HepG2 (cell line): ENCODE results near the gene BRMS1. TPM values are rescaled to one million over a fixed set of nuclear protein-coding genes. Genes with fewer than 3 reads are reported as not detected.

Source experiments
- JDP2 ChIP-seq: sonication (generic); formaldehyde crosslinking; IDR thresholded peaks from 2 replicates; pipeline ENCODE4 v1.8.1; 2022; ENCODE audit warnings: missing genetic modification reagents, borderline replicate concordance
- JUND ChIP-seq: sonication (generic); formaldehyde crosslinking; IDR thresholded peaks from 2 replicates; pipeline ENCODE4 v1.8.0; 2022; ENCODE audit warnings: mild to moderate bottlenecking, missing genetic modification reagents
- MBD4 ChIP-seq: IDR thresholded peaks from 2 replicates; pipeline ENCODE4 v1.6.1; 2012; ENCODE audit warnings: low read length, inconsistent platforms, borderline replicate concordance
- POLR2A ChIP-seq, 2 experiments: IDR thresholded peaks; 2 replicates each; pipeline ENCODE4 v1.6.1; 2011; ENCODE audit warnings: low read depth in 2 of 2, low read length in 2 of 2, mild to moderate bottlenecking in 1 of 2, moderate library complexity in 1 of 2; ENCODE audit not compliant: insufficient read depth in 1 of 2
- TBP ChIP-seq: sonication (generic); formaldehyde crosslinking; IDR thresholded peaks from 2 replicates; pipeline ENCODE4 v1.5.0; 2020; ENCODE audit warnings: missing genetic modification reagents
- ZFP82 ChIP-seq: sonication (generic); formaldehyde crosslinking; IDR thresholded peaks from 2 replicates; pipeline ENCODE4 v1.5.1; 2020; ENCODE audit warnings: mild to moderate bottlenecking, missing genetic modification reagents, borderline replicate concordance
- ZNF180 ChIP-seq: sonication (generic); formaldehyde crosslinking; IDR thresholded peaks from 2 replicates; pipeline ENCODE4 v1.4.0; 2020; ENCODE audit warnings: low read depth, missing genetic modification reagents, borderline replicate concordance
- ZNF292 ChIP-seq: sonication (generic); formaldehyde crosslinking; IDR thresholded peaks from 2 replicates; pipeline ENCODE4 v1.8.1; 2022; ENCODE audit warnings: mild to moderate bottlenecking, low read depth, missing genetic modification reagents, borderline replicate concordance
- ZNF350 ChIP-seq: sonication (generic); formaldehyde crosslinking; IDR thresholded peaks from 2 replicates; pipeline ENCODE4 v1.4.0; 2020; ENCODE audit warnings: mild to moderate bottlenecking, low read depth, missing genetic modification reagents, borderline replicate concordance
- ZNF460 ChIP-seq: sonication (generic); formaldehyde crosslinking; IDR thresholded peaks from 2 replicates; pipeline ENCODE4 v1.5.1; 2020; ENCODE audit warnings: missing genetic modification reagents, mild to moderate bottlenecking, borderline replicate concordance
- ZNF674 ChIP-seq: sonication (generic); formaldehyde crosslinking; IDR thresholded peaks from 2 replicates; pipeline ENCODE4 v1.5.0; 2020; ENCODE audit warnings: low read depth, mild to moderate bottlenecking, missing genetic modification reagents
- ZNF839 ChIP-seq: sonication (generic); formaldehyde crosslinking; IDR thresholded peaks from 2 replicates; pipeline ENCODE4 v1.4.0; 2020; ENCODE audit warnings: missing genetic modification reagents, mild to moderate bottlenecking, borderline replicate concordance
- polyA plus RNA-seq, 8 experiments: library from polyadenylated mRNA; depleted of rRNA in 3 of 8; stranded (reverse) in 7 of 8; unstranded in 1 of 8; fragments of >200 nt; fragmentation: Illumina TruSeq in 4 of 8; extraction: Trizol in 4 of 8; gene quantifications; 2 replicates each; pipeline versions ENCODE4 v1.2.1 to v1.2.3, GENCODE V29; 2011 to 2016; ENCODE audit warnings: low read depth in 4 of 8, missing spikeins in 1 of 8, mixed read lengths in 1 of 8; ENCODE audit not compliant: insufficient read depth in 1 of 8
- total RNA-seq, 5 experiments: library from RNA; depleted of rRNA; stranded (reverse); fragments of >200 nt; fragmentation: Illumina TruSeq; extraction: Trizol; gene quantifications; 2 replicates each; pipeline ENCODE4 v1.2.3, GENCODE V29; 2016; ENCODE audit warnings: low read depth in 1 of 5
- TF ChIP-seq, protein P1 (sequence below): sonication (generic); formaldehyde crosslinking; IDR thresholded peaks from 2 replicates; pipeline ENCODE4 v1.4.0; 2020; ENCODE audit warnings: missing genetic modification reagents, borderline replicate concordance
- TF ChIP-seq, protein P2 (sequence below): sonication (generic); formaldehyde crosslinking; IDR thresholded peaks from 2 replicates; pipeline ENCODE4 v1.4.0; 2020; ENCODE audit warnings: missing genetic modification reagents, borderline replicate concordance
- TF ChIP-seq, protein P3 (sequence below): sonication (generic); formaldehyde crosslinking; IDR thresholded peaks from 2 replicates; pipeline ENCODE4 v1.9.0; 2022; ENCODE audit warnings: missing genetic modification reagents, mild to moderate bottlenecking, borderline replicate concordance
- TF ChIP-seq, protein P4 (sequence below): sonication (generic); formaldehyde crosslinking; IDR thresholded peaks from 2 replicates; pipeline ENCODE4 v1.5.0; 2020; ENCODE audit warnings: missing genetic modification reagents
- TF ChIP-seq, protein P5 (sequence below): sonication (generic); formaldehyde crosslinking; IDR thresholded peaks from 2 replicates; pipeline ENCODE4 v1.8.0; 2022; ENCODE audit warnings: mild to moderate bottlenecking, missing genetic modification reagents, moderate library complexity

Gene BRMS1
- total and polyA plus RNA-seq, 2 of the 13 experiments (the other 11 are each of a cell fraction or from before 2014, with no cell fraction given), result 15.8 to 55.7 TPM

DNA sequence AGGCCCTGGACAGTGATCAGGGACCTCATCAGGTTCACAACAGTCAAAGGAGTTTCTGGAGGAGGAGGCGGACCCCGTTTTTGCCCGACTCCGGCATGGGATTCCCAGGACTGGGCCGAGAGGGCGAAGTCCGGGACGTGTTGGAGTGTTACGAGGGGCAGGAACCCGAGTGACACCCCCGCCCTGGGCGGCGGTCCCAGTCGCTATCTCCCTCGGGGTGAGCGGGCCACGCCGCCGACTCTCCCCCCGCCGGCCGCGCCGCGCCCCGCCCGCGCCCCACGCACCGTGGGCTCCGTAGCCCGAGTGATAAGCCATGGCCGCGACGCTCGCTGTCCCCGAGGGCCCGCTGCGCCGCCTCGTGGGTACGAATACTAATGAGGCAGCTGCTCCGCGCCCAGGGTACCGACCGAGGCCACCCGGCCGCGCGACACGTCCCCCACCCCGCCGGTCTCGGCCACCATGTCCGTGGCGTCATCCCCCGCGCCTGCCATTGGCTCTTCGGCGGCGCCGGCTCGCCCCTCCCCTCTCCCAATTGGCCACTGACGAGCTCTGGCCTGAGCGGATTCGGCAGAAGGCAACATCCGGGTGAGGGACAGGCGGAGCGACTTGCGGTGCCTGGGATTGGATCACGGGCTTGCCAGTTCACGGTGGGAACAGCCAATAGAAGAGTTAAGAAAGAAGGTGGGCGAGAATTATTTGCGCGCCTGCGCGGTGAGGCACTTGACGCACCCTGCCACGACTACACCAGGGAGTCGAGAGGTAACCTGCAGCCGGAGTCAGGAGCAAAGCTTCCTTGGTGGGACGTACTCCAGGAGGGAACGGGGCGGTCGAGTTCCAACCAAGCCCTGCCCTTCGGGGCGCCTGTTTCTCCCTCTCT, 56.0 kb downstream of the BRMS1 start, which contains the start of gene YIF1A (continued):
- TF ChIP-seq, protein P1, sequence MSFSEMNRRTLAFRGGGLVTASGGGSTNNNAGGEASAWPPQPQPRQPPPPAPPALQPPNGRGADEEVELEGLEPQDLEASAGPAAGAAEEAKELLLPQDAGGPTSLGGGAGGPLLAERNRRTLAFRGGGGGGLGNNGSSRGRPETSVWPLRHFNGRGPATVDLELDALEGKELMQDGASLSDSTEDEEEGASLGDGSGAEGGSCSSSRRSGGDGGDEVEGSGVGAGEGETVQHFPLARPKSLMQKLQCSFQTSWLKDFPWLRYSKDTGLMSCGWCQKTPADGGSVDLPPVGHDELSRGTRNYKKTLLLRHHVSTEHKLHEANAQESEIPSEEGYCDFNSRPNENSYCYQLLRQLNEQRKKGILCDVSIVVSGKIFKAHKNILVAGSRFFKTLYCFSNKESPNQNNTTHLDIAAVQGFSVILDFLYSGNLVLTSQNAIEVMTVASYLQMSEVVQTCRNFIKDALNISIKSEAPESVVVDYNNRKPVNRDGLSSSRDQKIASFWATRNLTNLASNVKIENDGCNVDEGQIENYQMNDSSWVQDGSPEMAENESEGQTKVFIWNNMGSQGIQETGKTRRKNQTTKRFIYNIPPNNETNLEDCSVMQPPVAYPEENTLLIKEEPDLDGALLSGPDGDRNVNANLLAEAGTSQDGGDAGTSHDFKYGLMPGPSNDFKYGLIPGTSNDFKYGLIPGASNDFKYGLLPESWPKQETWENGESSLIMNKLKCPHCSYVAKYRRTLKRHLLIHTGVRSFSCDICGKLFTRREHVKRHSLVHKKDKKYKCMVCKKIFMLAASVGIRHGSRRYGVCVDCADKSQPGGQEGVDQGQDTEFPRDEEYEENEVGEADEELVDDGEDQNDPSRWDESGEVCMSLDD, result peak; percentile 34; the same call in 1 of the 2 replicates
- TF ChIP-seq ZNF460 (CRISPR knock-in tag) (no peak), POLR2A (IDR thresholded peaks at IDR 0.05; ENCODE audit: insufficient read depth in 1 of 2, low read depth in 2 of 2, low read length in 2 of 2) (peak in 1 of 2 experiments; percentile 93; a peak in 2 of 4 replicates), ZNF292 (CRISPR knock-in tag) (no peak; the same call in 1 of the 2 replicates), ZNF839 (no peak), ZNF180 (no peak), JDP2 (CRISPR knock-in tag) (no peak), ZNF350 (CRISPR knock-in tag) (0 out of 2 replicates have a peak, but pooled peaks have one; percentile 80), ZNF674 (CRISPR knock-in tag) (no peak), MBD4 (no peak), ZFP82 (CRISPR knock-in tag) (no peak), JUND (CRISPR knock-in tag) (peak; percentile 52; the same call in 1 of the 2 replicates), TBP (CRISPR knock-in tag) (no peak)
- TF ChIP-seq, protein P2, sequence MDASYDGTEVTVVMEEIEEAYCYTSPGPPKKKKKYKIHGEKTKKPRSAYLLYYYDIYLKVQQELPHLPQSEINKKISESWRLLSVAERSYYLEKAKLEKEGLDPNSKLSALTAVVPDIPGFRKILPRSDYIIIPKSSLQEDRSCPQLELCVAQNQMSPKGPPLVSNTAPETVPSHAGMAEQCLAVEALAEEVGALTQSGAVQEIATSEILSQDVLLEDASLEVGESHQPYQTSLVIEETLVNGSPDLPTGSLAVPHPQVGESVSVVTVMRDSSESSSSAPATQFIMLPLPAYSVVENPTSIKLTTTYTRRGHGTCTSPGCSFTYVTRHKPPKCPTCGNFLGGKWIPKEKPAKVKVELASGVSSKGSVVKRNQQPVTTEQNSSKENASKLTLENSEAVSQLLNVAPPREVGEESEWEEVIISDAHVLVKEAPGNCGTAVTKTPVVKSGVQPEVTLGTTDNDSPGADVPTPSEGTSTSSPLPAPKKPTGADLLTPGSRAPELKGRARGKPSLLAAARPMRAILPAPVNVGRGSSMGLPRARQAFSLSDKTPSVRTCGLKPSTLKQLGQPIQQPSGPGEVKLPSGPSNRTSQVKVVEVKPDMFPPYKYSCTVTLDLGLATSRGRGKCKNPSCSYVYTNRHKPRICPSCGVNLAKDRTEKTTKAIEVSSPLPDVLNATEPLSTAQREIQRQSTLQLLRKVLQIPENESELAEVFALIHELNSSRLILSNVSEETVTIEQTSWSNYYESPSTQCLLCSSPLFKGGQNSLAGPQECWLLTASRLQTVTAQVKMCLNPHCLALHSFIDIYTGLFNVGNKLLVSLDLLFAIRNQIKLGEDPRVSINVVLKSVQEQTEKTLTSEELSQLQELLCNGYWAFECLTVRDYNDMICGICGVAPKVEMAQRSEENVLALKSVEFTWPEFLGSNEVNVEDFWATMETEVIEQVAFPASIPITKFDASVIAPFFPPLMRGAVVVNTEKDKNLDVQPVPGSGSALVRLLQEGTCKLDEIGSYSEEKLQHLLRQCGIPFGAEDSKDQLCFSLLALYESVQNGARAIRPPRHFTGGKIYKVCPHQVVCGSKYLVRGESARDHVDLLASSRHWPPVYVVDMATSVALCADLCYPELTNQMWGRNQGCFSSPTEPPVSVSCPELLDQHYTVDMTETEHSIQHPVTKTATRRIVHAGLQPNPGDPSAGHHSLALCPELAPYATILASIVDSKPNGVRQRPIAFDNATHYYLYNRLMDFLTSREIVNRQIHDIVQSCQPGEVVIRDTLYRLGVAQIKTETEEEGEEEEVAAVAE (CRISPR knock-in tag), result peak; percentile 17; the same call in 1 of the 2 replicates
- TF ChIP-seq, protein P3, sequence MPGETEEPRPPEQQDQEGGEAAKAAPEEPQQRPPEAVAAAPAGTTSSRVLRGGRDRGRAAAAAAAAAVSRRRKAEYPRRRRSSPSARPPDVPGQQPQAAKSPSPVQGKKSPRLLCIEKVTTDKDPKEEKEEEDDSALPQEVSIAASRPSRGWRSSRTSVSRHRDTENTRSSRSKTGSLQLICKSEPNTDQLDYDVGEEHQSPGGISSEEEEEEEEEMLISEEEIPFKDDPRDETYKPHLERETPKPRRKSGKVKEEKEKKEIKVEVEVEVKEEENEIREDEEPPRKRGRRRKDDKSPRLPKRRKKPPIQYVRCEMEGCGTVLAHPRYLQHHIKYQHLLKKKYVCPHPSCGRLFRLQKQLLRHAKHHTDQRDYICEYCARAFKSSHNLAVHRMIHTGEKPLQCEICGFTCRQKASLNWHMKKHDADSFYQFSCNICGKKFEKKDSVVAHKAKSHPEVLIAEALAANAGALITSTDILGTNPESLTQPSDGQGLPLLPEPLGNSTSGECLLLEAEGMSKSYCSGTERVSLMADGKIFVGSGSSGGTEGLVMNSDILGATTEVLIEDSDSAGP, result no peak; the same call in 1 of the 2 replicates
- TF ChIP-seq, protein P4, sequence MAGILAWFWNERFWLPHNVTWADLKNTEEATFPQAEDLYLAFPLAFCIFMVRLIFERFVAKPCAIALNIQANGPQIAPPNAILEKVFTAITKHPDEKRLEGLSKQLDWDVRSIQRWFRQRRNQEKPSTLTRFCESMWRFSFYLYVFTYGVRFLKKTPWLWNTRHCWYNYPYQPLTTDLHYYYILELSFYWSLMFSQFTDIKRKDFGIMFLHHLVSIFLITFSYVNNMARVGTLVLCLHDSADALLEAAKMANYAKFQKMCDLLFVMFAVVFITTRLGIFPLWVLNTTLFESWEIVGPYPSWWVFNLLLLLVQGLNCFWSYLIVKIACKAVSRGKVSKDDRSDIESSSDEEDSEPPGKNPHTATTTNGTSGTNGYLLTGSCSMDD (CRISPR knock-in tag), result no peak
- TF ChIP-seq, protein P5, sequence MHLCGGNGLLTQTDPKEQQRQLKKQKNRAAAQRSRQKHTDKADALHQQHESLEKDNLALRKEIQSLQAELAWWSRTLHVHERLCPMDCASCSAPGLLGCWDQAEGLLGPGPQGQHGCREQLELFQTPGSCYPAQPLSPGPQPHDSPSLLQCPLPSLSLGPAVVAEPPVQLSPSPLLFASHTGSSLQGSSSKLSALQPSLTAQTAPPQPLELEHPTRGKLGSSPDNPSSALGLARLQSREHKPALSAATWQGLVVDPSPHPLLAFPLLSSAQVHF (CRISPR knock-in tag), result no peak
